ENCODE results near the gene STAT3. TPM values are rescaled to one million over a fixed set of nuclear protein-coding genes. Genes with fewer than 3 reads are reported as not detected.

Gene STAT3
- total and polyA plus RNA-seq, 9 of the 15 experiments (the other 6 are each of a cell fraction or from before 2014, with no cell fraction given) = 90.0 to 179 (median 114) TPM

- TF ChIP-seq THAP7 (CRISPR knock-in tag; IDR thresholded peaks at IDR 0.05) (no peak), DACH1 (IDR thresholded peaks at IDR 0.05; ENCODE audit: partially characterized antibody) (no peak), ILF3 (IDR thresholded peaks at IDR 0.05; ENCODE audit: borderline replicate concordance) (no peak), EZH2 (IDR thresholded peaks at IDR 0.05; ENCODE audit: borderline replicate concordance, low read depth, low read length) (no peak), STAT6 (CRISPR knock-in tag; IDR thresholded peaks at IDR 0.05) (no peak), RAD51 (IDR thresholded peaks at IDR 0.05; ENCODE audit: borderline replicate concordance, low read depth) (no peak), ZNF232 (CRISPR knock-in tag; IDR thresholded peaks at IDR 0.05) (no peak), SP1 (CRISPR knock-in tag; IDR thresholded peaks at IDR 0.05) (no peak), EP400 (IDR thresholded peaks at IDR 0.05) (peak; percentile 36; the same call in 1 of the 2 replicates), CBX2 (IDR thresholded peaks at IDR 0.05; ENCODE audit: insufficient read depth, low read length, poor library complexity, severe bottlenecking) (no peak), RBBP5 (IDR thresholded peaks at IDR 0.05; ENCODE audit: borderline replicate concordance, insufficient read depth, low read length, poor library complexity, severe bottlenecking) (no peak)
- TF ChIP-seq, protein P1, sequence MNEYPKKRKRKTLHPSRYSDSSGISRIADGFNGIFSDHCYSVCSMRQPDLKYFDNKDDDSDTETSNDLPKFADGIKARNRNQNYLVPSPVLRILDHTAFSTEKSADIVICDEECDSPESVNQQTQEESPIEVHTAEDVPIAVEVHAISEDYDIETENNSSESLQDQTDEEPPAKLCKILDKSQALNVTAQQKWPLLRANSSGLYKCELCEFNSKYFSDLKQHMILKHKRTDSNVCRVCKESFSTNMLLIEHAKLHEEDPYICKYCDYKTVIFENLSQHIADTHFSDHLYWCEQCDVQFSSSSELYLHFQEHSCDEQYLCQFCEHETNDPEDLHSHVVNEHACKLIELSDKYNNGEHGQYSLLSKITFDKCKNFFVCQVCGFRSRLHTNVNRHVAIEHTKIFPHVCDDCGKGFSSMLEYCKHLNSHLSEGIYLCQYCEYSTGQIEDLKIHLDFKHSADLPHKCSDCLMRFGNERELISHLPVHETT (CRISPR knock-in tag; conservative IDR thresholded peaks at IDR 0.05 in 1 of 2, IDR thresholded peaks at IDR 0.05 in 1 of 2) = no peak; a peak in 1 of 4 replicates
- TF ChIP-seq, protein P2, sequence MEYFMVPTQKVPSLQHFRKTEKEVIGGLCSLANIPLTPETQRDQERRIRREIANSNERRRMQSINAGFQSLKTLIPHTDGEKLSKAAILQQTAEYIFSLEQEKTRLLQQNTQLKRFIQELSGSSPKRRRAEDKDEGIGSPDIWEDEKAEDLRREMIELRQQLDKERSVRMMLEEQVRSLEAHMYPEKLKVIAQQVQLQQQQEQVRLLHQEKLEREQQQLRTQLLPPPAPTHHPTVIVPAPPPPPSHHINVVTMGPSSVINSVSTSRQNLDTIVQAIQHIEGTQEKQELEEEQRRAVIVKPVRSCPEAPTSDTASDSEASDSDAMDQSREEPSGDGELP (CRISPR knock-in tag; IDR thresholded peaks at IDR 0.05; ENCODE audit: borderline replicate concordance) = peak; percentile 68; the same call in 1 of the 2 replicates
- TF ChIP-seq, protein P3, sequence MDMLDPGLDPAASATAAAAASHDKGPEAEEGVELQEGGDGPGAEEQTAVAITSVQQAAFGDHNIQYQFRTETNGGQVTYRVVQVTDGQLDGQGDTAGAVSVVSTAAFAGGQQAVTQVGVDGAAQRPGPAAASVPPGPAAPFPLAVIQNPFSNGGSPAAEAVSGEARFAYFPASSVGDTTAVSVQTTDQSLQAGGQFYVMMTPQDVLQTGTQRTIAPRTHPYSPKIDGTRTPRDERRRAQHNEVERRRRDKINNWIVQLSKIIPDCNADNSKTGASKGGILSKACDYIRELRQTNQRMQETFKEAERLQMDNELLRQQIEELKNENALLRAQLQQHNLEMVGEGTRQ (CRISPR knock-in tag; IDR thresholded peaks at IDR 0.05) = 0 out of 2 replicates have a peak, but pooled peaks have one; percentile 17
- TF ChIP-seq, protein P4, sequence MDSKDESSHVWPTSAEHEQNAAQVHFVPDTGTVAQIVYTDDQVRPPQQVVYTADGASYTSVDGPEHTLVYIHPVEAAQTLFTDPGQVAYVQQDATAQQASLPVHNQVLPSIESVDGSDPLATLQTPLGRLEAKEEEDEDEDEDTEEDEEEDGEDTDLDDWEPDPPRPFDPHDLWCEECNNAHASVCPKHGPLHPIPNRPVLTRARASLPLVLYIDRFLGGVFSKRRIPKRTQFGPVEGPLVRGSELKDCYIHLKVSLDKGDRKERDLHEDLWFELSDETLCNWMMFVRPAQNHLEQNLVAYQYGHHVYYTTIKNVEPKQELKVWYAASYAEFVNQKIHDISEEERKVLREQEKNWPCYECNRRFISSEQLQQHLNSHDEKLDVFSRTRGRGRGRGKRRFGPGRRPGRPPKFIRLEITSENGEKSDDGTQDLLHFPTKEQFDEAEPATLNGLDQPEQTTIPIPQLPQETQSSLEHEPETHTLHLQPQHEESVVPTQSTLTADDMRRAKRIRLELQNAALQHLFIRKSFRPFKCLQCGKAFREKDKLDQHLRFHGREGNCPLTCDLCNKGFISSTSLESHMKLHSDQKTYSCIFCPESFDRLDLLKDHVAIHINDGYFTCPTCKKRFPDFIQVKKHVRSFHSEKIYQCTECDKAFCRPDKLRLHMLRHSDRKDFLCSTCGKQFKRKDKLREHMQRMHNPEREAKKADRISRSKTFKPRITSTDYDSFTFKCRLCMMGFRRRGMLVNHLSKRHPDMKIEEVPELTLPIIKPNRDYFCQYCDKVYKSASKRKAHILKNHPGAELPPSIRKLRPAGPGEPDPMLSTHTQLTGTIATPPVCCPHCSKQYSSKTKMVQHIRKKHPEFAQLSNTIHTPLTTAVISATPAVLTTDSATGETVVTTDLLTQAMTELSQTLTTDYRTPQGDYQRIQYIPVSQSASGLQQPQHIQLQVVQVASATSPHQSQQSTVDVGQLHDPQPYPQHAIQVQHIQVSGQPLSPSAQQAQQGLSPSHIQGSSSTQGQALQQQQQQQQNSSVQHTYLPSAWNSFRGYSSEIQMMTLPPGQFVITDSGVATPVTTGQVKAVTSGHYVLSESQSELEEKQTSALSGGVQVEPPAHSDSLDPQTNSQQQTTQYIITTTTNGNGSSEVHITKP (IDR thresholded peaks at IDR 0.05; ENCODE audit: partially characterized antibody) = peak; percentile 95
Observed at GRCh38 chr17:42287305-42287976, 100.8 kb downstream of the STAT3 start (continued).
